ENCODE measurements around the gene SPEF2. TPM values are rescaled to one million over a fixed set of nuclear protein-coding genes. Genes with fewer than 3 reads are reported as not detected.

SPEF2 gene
- total RNA-seq, 1 donor from 2014 or later: 12.1 TPM

DNA sequence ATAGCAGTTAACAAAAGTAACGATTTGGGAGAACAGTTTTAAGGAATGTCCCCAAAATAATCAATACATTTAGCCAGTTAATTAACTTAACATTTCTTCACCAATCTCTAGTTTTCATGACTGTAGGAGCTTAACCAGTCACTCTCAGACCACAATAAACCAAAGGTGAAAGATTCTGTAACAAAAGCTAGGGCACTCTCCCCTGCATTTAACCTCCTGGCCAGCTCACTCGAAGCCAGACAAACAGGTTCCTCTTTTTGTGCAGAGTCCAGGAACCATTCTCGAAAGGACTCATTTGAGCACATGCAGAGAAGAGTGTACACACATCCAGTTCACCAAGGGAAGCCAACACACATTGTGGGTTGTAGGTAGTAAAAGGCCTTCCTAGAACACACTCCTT lies 245.5 kb downstream of the SPEF2 start:
- Mint-ChIP-seq H3K4me3 (no peak overlapping the region), H3K36me3 (no peaks in the 10 kb centered on the region), H3K9me3 (peaks cover 6% of the 10 kb centered on the region), H3K4me1 (peaks cover 9% of the 10 kb centered on the region), H3K27me3 (ENCODE audit: low read depth) (no peaks in the 10 kb centered on the region), H3K27ac (no peak overlapping the region)
- DNase-seq (ENCODE audit: low spot score in 2 of 2, unreplicated experiment in 2 of 2): no peak
- TF ChIP-seq, protein P1, sequence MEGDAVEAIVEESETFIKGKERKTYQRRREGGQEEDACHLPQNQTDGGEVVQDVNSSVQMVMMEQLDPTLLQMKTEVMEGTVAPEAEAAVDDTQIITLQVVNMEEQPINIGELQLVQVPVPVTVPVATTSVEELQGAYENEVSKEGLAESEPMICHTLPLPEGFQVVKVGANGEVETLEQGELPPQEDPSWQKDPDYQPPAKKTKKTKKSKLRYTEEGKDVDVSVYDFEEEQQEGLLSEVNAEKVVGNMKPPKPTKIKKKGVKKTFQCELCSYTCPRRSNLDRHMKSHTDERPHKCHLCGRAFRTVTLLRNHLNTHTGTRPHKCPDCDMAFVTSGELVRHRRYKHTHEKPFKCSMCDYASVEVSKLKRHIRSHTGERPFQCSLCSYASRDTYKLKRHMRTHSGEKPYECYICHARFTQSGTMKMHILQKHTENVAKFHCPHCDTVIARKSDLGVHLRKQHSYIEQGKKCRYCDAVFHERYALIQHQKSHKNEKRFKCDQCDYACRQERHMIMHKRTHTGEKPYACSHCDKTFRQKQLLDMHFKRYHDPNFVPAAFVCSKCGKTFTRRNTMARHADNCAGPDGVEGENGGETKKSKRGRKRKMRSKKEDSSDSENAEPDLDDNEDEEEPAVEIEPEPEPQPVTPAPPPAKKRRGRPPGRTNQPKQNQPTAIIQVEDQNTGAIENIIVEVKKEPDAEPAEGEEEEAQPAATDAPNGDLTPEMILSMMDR (IDR thresholded peaks at IDR 0.05; ENCODE audit: unreplicated experiment): no peak

Other genes with a start within 250 kb of the SPEF2 start
- gene IL7R, start 239.0 kb downstream of the SPEF2 start, total RNA-seq: 0.13 to 0.25 TPM (median 0.13 TPM) in 3 replicates